Ascending aorta (tissue), 2 donors: ENCODE measurements around the gene MED15. TPM values are rescaled to one million over a fixed set of nuclear protein-coding genes. Genes with fewer than 3 reads are reported as not detected.

Experiments
- DNase-seq, 2 donors: peaks; one replicate each; pipeline ENCODE4 v3.0.0-alpha.2; 2019; ENCODE audit warnings: low spot score in 2 of 2
- H3K27ac ChIP-seq, 2 donors: fragments of 200-600 bp; sonication (generic); one replicate each; pipeline ENCODE4 v1.5.1; 2016 to 2017; ENCODE audit warnings: mild to moderate bottlenecking in 1 of 2
- H3K27me3 ChIP-seq: fragments of 200-600 bp; sonication (generic); one replicate; pipeline ENCODE4 v1.5.1; 2017
- H3K36me3 ChIP-seq, 2 donors: fragments of 200-600 bp; sonication (generic); one replicate each; pipeline ENCODE4 v1.5.1; 2016
- H3K4me1 ChIP-seq, 2 donors: fragments of 200-600 bp; sonication (generic); one replicate each; pipeline ENCODE4 v1.5.1; 2016 to 2017; ENCODE audit warnings: mild to moderate bottlenecking in 1 of 2
- H3K4me3 ChIP-seq, 2 donors: fragments of 200-600 bp; sonication (generic); one replicate each; pipeline ENCODE4 v1.5.1; 2016 to 2017; ENCODE audit warnings: mild to moderate bottlenecking in 1 of 2
- H3K9me3 ChIP-seq, 2 donors: fragments of 200-600 bp; sonication (generic); one replicate each; pipeline ENCODE4 v1.5.1; 2016
- intact Hi-C: fragments of 100-400 bp; cut with DNase I; formaldehyde crosslinking; loops from one replicate; pipeline ENCODE4 v1.15.1; 2023
- total RNA-seq: library from RNA; depleted of rRNA; stranded (reverse); fragments of >200 nt; gene quantifications from one replicate; pipeline ENCODE4 v1.1.0, GENCODE V29; 2016
- TF ChIP-seq, protein P1 (sequence below), 3 experiments: fragments of 200-600 bp in 2 of 3; fragments of 450-650 bp in 1 of 3; sonication (generic) in 2 of 3; IDR thresholded peaks; one replicate each; pipeline ENCODE4 v1.5.1; 2016 to 2019; ENCODE audit warnings: antibody characterized with exemption in 3 of 3, mild to moderate bottlenecking in 1 of 3, moderate library complexity in 1 of 3

The MED15 gene, protein sequence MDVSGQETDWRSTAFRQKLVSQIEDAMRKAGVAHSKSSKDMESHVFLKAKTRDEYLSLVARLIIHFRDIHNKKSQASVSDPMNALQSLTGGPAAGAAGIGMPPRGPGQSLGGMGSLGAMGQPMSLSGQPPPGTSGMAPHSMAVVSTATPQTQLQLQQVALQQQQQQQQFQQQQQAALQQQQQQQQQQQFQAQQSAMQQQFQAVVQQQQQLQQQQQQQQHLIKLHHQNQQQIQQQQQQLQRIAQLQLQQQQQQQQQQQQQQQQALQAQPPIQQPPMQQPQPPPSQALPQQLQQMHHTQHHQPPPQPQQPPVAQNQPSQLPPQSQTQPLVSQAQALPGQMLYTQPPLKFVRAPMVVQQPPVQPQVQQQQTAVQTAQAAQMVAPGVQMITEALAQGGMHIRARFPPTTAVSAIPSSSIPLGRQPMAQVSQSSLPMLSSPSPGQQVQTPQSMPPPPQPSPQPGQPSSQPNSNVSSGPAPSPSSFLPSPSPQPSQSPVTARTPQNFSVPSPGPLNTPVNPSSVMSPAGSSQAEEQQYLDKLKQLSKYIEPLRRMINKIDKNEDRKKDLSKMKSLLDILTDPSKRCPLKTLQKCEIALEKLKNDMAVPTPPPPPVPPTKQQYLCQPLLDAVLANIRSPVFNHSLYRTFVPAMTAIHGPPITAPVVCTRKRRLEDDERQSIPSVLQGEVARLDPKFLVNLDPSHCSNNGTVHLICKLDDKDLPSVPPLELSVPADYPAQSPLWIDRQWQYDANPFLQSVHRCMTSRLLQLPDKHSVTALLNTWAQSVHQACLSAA
- total RNA-seq = 204 TPM

DNA sequence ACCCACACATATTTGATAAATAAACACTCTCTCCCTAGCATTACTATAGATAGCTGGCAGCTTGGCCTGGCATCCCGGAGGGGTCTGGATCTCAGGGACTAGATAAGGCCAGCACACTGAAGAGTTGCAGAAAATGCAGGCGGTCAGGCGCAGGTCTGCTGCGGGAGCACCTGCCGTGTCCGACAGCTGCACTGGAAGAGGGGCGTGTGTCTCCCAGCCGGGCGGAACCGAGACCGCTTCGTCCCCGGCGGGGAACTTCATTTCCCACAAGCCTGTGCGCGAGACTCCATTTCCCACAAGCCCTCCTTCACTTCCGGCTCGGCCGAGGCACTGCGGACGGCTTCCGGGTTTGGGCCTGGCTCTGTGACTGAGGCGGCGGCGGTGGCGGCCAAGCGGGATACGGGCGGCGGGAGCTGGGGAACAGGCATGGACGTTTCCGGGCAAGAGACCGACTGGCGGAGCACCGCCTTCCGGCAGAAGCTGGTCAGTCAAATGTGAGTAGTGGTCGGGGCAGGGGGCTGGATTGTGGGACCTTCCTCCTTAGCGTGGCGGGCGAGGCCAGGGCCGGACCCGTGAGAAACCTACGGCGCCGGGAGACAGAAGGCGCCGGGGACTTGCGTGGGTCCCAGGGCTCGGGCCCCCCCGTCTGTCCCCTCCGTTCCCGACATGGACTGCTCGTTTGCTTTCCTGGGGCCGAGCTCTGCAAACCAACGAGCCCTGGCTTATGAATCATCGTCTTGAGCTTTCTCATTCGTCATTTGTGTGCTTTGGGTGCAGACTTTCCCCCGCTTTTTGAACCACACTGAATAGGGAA lies at the start of gene MED15:
Gene MED15, plus strand, starts transcription at position 358 of the 814 bp plus-strand sequence. Its CDS starts 69 bp downstream, at position 427.
- H3K27me3 ChIP-seq = no peaks in the 10 kb centered on the region
- no peaks in the 10 kb centered on the region for H3K9me3 ChIP-seq
- intact Hi-C loops = loop anchor here (1.0 to 10.0 kb wide), 6 partner anchors 12 to 410 kb away; partner anchors contain the start of genes CRKL, KLHL22, PI4KA and SNAP29
- DNase-seq = peak; percentile 51 to 95
- TF ChIP-seq, protein P1, sequence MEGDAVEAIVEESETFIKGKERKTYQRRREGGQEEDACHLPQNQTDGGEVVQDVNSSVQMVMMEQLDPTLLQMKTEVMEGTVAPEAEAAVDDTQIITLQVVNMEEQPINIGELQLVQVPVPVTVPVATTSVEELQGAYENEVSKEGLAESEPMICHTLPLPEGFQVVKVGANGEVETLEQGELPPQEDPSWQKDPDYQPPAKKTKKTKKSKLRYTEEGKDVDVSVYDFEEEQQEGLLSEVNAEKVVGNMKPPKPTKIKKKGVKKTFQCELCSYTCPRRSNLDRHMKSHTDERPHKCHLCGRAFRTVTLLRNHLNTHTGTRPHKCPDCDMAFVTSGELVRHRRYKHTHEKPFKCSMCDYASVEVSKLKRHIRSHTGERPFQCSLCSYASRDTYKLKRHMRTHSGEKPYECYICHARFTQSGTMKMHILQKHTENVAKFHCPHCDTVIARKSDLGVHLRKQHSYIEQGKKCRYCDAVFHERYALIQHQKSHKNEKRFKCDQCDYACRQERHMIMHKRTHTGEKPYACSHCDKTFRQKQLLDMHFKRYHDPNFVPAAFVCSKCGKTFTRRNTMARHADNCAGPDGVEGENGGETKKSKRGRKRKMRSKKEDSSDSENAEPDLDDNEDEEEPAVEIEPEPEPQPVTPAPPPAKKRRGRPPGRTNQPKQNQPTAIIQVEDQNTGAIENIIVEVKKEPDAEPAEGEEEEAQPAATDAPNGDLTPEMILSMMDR (IDR thresholded peaks at IDR 0.05) = no peak
- peaks cover 12 to 27% of the 10 kb centered on the region in 2 donors for H3K4me1 ChIP-seq
- H3K4me3 ChIP-seq = peak within 1 kb of the TSS; percentile 76 to 85
- peak within 1 kb of the TSS; percentile 98 for H3K27ac ChIP-seq
- H3K36me3 ChIP-seq = peaks cover 0 to under 1% of the 10 kb centered on the region in 2 donors

DNA sequence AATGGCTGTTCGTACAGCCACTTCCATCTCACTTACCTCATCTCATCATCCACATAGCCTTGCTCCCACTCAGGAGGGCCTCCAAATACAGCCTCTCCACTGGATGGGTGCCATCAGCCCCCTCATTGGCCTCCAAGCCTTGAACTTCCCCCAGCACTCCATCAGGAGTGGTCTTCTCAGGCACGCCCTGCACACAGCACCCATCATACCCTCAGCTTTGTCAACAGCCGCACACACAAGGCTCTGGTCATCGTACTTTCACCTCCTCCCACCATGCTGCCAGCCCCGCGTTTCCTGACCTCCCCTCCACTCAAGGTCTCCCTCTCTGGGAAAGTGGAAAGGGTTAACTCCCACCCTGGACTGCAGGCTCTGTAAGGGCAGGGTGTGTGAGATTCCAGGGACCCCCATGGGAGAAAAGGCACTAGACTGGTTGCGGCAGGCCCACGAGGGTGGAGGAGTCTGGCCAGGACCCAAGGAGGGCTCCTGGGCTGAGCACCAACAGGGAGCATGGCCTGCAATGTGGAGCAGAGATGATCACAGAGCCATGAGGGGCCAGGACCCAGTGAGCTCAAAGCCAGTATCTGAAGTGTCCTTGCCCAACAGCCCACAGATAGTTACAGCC lies 48.8 kb upstream of the MED15 start:
- Histone ChIP-seq H3K4me3 (no peak overlapping the region), H3K9me3 (no peaks in the 10 kb centered on the region), H3K36me3 (peaks cover 2 to 8% of the 10 kb centered on the region in 2 donors), H3K27ac (no peak overlapping the region), H3K4me1 (no peaks in the 10 kb centered on the region), H3K27me3 (no peaks in the 10 kb centered on the region)
- no peak for DNase-seq
- intact Hi-C loops = no loop called here
- TF ChIP-seq, protein P1 (IDR thresholded peaks at IDR 0.05) = no peak

DNA sequence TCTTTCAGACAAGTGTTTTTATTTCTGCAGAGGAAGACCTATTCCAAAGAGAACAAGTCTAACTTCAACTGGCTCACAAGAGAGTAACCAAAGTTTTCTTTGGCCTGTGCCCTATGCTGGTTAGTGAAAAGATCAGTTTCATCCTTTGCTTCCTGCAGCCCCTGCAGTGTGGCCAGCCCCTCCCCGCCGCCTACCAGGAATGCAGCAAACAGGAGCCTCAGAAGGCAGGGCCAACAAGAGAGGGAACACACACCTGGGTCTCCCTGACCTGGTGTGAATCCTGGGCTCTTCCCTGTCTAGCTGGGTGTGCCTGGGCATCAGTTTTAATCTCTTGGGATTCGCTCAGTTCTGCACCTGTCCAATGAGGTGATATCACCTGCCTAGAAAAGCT lies 48.3 kb upstream of the MED15 start:
- Histone ChIP-seq H3K4me1 (no peaks in the 10 kb centered on the region), H3K9me3 (no peaks in the 10 kb centered on the region), H3K27me3 (no peaks in the 10 kb centered on the region), H3K27ac (no peak overlapping the region), H3K36me3 (peaks cover 0 to 9% of the 10 kb centered on the region in 2 donors), H3K4me3 (no peak overlapping the region)
- no peak for DNase-seq
- intact Hi-C loops = no loop called here
- TF ChIP-seq, protein P1 (IDR thresholded peaks at IDR 0.05) = no peak

DNA sequence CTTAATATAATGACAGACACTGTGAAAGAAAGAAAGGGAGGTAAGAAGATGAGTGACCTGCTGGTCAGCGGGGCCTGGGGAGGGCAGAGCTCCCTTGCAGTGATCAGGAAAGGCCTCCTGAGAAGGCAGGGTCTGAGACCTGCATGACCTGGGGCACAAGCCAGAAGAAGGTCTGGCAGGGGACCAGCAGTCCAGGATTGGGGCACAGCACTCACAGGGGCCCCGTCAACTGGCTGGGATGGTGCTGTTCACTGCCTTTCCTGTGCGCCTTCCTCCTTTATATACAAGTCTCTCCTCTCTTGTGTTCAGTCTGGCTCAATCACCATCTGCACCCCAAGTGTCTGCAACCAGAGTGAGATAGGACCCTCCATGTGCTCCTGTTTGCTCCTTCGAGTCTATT lies 47.5 kb upstream of the MED15 start:
- intact Hi-C loops = no loop called here
- peaks cover 5 to 16% of the 10 kb centered on the region in 2 donors for H3K36me3 ChIP-seq
- no peaks in the 10 kb centered on the region for H3K4me1 ChIP-seq
- H3K27me3 ChIP-seq = no peaks in the 10 kb centered on the region
- no peak for DNase-seq
- H3K27ac ChIP-seq = no peak overlapping the region
- no peak overlapping the region for H3K4me3 ChIP-seq
- H3K9me3 ChIP-seq = no peaks in the 10 kb centered on the region
- TF ChIP-seq, protein P1 (IDR thresholded peaks at IDR 0.05) = no peak
